GM18909 (cell line): ENCODE measurements around the gene CD44.
"Not testable (repeated sequence)": the region's sequence is repeated elsewhere in the genome, so short reads cannot be mapped to it uniquely, and the experiment has no call there.

Experiments
- ATAC-seq: cut with Tn5 transposase; IDR thresholded peaks from one replicate; pipeline ENCODE4 v1.9.1; 2021; ENCODE audit warnings: mild to moderate bottlenecking; ENCODE audit not compliant: unreplicated experiment, poor library complexity

Gene CD44

GRCh38 chr11:35138943-35139721, at the start of gene CD44:
Gene CD44 (plus strand): TSS chr11:35139171. CDS start chr11:35139304, 133 bp downstream.
- ATAC-seq = peak; percentile 49

- peak; percentile 71 for ATAC-seq
Measured at GRCh38 chr11:35089666-35090065, 49.3 kb upstream of the CD44 start.

- peak; percentile 29 for ATAC-seq
Measured at GRCh38 chr11:35090125-35090524, 48.8 kb upstream of the CD44 start.

GRCh38 chr11:35090991-35091390, 48.0 kb upstream of the CD44 start:
- not testable (repeated sequence) for ATAC-seq

- no peak for ATAC-seq
Measured at GRCh38 chr11:35096723-35097122, 42.2 kb upstream of the CD44 start.

GRCh38 chr11:35097814-35098455, 41.0 kb upstream of the CD44 start:
- no peak for ATAC-seq

- no peak for ATAC-seq
Measured at GRCh38 chr11:35098855-35099254, 40.1 kb upstream of the CD44 start.

GRCh38 chr11:35099278-35100012, 39.5 kb upstream of the CD44 start:
- no peak for ATAC-seq

GRCh38 chr11:35100013-35100383, 39.0 kb upstream of the CD44 start:
- ATAC-seq = no peak

GRCh38 chr11:35101223-35101622, 37.7 kb upstream of the CD44 start:
- ATAC-seq = no peak

GRCh38 chr11:35102267-35102666, 36.7 kb upstream of the CD44 start:
- no peak for ATAC-seq

- ATAC-seq = no peak
Measured at GRCh38 chr11:35103366-35104208, 35.4 kb upstream of the CD44 start.

- ATAC-seq = no peak
Measured at GRCh38 chr11:35104655-35105054, 34.3 kb upstream of the CD44 start.

GRCh38 chr11:35105319-35106079, 33.5 kb upstream of the CD44 start:
- no peak for ATAC-seq

GRCh38 chr11:35106595-35106994, 32.4 kb upstream of the CD44 start:
- ATAC-seq = peak; percentile 86

- no peak for ATAC-seq
Measured at GRCh38 chr11:35107861-35108260, 31.1 kb upstream of the CD44 start.

GRCh38 chr11:35108336-35108735, 30.6 kb upstream of the CD44 start:
- not testable (repeated sequence) for ATAC-seq

- ATAC-seq = no peak
Measured at GRCh38 chr11:35109041-35109440, 29.9 kb upstream of the CD44 start.

GRCh38 chr11:35109827-35110226, 29.1 kb upstream of the CD44 start:
- ATAC-seq = no peak
